GM18505 (cell line): Measurements from ENCODE around the gene C3orf49.

Experiments used
- ATAC-seq: cut with Tn5 transposase; IDR thresholded peaks from one replicate; pipeline ENCODE4 v1.9.1; 2021; ENCODE audit not compliant: unreplicated experiment
- POLR2A ChIP-seq: IDR thresholded peaks from 4 replicates; pipeline ENCODE4 v1.6.1; 2011; ENCODE audit warnings: borderline replicate concordance; ENCODE audit not compliant: insufficient read depth, insufficient read length; ENCODE audit errors: extremely low read depth

Gene C3orf49

GRCh38 chr3:63818282-63819150 lies 583 bp upstream of the C3orf49 start:
- ATAC-seq: peak; percentile 71
- no peak for TF ChIP-seq POLR2A

DNA sequence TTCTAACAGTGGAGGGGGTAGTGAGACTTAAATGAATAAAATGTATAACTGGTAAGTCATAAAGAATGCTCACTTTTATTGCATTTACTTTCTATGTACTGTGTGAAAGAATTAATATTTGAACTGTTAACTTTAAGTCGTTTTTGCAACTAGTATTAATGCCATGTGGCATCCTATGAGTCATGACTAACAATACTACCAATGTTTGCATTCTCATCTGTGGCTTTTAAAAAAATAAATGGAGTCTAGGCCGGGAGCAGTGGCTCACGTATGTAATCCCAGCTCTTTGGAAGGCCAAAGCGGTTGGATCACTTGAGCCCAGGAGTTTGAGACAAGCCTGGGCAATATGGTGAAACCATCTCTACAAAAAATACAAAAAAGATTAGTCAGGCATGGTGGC lies 5.2 kb downstream of the C3orf49 start:
- no peak for ATAC-seq
- no peak for TF ChIP-seq POLR2A

GRCh38 chr3:63830526-63830925 lies 11.4 kb downstream of the C3orf49 start:
- no peak for TF ChIP-seq POLR2A
- no peak for ATAC-seq

GRCh38 chr3:63832395-63832794 lies 13.3 kb downstream of the C3orf49 start:
- ATAC-seq: no peak
- no peak for TF ChIP-seq POLR2A

GRCh38 chr3:63841704-63842103 lies 22.6 kb downstream of the C3orf49 start:
- no peak for ATAC-seq
- TF ChIP-seq POLR2A: no peak

DNA sequence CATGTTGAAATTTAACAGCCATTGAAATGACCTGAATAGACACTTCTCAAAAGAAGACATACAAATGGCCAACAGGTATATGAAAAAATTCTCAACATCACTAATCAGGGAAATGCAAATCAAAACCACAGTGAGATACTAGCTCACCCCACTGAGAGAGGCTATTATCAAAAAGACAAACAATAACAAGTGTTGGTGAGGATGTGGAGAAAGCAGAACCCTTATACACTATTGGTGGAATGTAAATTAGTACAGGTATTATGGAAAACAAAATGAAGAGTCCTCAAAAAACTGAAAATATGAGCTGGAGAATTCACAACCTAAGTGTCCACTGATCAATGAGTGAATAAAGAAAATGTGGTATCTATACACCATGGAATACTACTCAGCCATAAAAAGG lies 23.0 kb downstream of the C3orf49 start:
- no peak for ATAC-seq

GRCh38 chr3:63845215-63845614 lies 26.1 kb downstream of the C3orf49 start:
- ATAC-seq: no peak
- no peak for TF ChIP-seq POLR2A

More for the DNA sequence above, 23.0 kb downstream of the C3orf49 start:
- no peak for TF ChIP-seq POLR2A

GRCh38 chr3:63847718-63848450 lies 28.8 kb downstream of the C3orf49 start:
- TF ChIP-seq POLR2A: no peak
- no peak for ATAC-seq

- TF ChIP-seq POLR2A: no peak
- ATAC-seq: no peak
These were observed 30.1 kb downstream of the C3orf49 start for GRCh38 chr3:63849175-63849574.

GRCh38 chr3:63851287-63851686 lies 32.2 kb downstream of the C3orf49 start:
- ATAC-seq: no peak
- TF ChIP-seq POLR2A: no peak

DNA sequence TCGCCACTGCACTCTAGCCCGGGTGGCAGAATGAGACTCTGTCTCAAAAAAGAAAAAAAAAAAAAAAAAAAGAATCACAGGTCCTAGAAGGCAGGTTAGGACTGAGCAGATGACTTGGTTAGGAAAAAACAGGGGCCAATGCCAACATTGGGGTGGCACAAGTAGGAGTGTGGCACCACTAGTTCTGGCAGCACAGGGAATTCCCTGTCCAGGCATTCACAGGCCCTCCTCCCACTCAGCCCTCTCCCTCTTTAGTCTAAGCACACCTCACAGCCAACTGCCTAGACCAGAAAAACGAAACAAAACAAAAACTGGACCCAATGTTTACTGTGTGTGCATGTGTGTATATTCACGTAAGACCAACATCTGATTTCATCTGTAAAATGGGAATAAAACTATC lies 34.0 kb downstream of the C3orf49 start:
- no peak for ATAC-seq

GRCh38 chr3:63855333-63855940 lies 36.3 kb downstream of the C3orf49 start:
- no peak for ATAC-seq

More for the DNA sequence above, 34.0 kb downstream of the C3orf49 start:
- TF ChIP-seq POLR2A: no peak

GRCh38 chr3:63857311-63857710 lies 38.2 kb downstream of the C3orf49 start:
- no peak for ATAC-seq
- TF ChIP-seq POLR2A: no peak

More at GRCh38 chr3:63855333-63855940, 36.3 kb downstream of the C3orf49 start:
- no peak for TF ChIP-seq POLR2A
